Activated CD4-positive, alpha-beta T cell treated with anti-CD3 and anti-CD28 coated beads, Interleukin-2, Interleukin-4, amounts not matched to agents 100 ng/mL and 50 ng/mL, durations not matched to agents 16 hours and 8 hours (primary cell): ENCODE measurements around the gene GMDS.
"Not testable (repeated sequence)": the region's sequence is repeated elsewhere in the genome, so short reads cannot be mapped to it uniquely, and the experiment has no call there.

Experiments used
- DNase-seq: peaks from one replicate; pipeline ENCODE4 v3.0.0-alpha.2; 2020; ENCODE audit warnings: low spot score

GMDS gene

DNA sequence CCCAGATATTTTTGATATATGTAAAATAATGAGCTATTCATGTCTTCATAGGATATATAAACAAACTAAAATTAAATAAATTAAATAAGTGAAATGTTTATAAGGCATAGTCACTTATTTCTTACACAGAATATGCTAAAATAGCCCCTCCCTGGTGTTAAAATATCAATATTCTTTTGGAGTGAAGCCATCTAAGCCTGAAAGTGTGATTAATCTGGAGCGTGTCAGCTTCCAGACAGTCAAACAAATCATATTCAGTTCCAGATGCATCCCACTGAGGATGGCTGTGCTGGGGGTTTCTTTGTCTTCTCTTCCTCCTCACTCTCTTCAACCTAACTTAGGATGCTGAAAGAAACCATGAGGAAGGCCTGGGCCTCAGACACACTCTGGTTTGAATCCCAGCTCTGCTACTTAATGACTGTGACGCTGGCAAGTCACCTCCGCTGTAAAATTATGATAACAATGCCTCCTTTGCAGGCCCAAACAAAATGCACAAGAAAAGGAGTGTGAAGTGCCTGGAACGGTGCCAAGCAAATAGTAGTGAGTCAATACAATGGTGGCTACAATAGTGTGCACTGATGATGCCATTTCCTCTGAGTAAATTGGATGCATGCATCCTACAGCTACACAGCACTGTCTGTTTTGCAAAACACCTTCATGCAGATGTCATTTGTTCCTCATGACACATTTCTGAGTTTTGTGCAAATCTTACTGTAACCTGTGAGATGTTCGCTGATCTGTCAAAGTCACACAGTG lies 474.3 kb downstream of the GMDS start:
- peak; percentile 58 for DNase-seq

DNA sequence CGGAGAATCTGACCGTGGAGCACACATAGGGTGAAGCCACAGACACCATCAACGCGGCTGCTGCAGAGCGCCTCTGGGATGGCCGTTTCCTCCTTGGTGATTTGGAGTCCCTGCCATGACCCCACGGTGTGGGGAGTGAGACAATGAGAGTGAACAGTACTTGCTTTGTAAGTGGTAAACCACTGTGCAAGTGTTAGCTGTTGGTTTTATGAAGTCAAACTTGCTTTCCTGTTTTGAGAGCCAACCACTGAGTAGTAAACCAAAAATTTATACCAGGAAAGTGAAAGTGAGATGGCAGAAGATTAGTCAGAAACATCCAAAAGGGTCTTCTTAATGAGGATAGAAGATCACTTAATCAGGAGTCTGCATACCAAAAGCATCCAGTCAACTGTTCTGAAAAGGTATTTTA lies 475.0 kb downstream of the GMDS start:
- DNase-seq: peak; percentile 67

DNA sequence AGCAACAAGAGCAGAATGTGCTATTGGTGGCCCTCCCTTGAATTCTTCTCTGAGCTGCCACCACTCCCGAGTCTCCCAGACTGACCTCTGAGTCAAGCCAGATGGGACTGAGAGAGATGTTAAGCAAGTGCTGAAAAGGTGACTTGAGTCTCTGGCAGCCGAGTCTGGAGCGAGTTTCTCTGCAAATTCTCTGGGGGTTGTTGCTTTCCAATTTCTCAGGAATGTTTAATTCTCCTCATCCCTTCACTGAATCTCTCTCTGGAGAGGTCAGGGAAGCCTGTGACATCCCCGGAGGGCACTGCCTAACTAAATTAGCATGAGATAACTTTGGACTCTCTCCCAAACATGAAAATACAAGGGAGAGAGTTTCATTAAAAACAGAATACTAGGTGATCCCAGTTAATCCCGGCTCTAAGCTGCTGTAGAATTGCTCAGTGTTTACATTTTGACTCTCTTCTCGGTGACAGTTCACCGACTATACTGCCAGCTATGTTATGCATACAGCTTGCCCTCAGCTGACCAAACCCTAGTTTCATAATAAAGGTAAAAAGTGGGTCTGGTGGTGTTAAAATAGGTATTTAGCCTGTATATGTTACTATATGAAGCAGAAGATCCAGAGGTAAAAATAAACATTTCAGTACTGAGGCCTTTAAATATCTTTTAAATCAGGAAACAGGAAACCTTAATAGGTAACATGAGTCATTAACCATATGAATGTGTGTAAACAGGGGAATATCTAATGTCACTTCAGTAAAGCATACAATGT lies 477.7 kb downstream of the GMDS start:
- no peak for DNase-seq

DNA sequence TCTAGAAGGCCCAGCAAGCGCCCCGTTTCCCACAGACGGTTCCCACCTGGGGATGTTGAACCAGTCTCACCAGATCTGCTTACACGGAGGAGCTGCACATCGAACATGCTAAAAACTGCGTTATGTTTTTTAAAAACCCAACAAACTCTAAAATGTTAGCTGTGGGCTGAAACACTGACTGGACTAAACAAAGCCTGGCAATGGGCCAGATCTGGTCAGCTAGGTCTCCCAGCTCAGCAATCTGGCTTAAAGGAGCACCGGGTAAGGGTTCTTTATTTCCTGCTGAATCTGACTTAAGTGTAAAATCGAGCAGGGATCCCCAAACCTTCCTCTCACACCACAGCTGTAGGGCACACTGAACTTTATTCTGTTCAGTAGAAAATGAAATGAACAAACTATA lies 478.8 kb downstream of the GMDS start:
- DNase-seq: no peak

DNA sequence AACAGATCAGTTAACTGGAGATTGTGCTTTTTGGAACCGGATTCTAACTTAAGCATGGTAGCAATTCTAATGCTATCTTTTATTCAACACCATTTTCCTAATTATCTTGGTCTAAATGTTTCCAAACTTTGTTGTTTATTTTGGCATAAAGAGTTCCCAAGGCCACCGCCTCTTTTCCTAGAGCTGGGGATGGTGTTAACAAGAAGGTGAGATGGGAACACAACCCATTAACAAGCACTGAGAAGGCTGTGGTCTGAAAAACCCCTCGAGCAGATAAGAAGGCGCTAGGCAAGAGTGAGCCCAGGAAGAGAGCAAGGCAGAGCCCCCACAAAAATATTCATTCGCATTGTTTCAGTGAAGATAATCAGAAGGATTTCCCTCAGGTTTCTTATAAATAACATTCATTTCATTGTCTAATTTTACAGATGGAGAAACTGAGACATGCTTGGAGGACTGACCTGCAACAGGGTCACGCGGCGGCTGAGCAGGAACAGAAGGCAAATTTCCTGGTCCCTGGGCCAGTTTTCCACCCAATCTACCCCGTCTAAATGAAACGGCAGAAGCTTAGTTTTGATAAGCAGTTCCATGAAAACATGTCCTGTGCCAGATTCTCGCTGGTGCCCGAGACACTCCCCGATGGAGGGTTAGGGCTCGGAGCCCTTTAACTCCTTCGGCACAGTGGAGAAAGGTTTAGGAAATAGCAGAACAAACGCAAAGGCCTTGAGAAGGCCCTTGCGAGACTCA lies 480.1 kb downstream of the GMDS start:
- DNase-seq: no peak

DNA sequence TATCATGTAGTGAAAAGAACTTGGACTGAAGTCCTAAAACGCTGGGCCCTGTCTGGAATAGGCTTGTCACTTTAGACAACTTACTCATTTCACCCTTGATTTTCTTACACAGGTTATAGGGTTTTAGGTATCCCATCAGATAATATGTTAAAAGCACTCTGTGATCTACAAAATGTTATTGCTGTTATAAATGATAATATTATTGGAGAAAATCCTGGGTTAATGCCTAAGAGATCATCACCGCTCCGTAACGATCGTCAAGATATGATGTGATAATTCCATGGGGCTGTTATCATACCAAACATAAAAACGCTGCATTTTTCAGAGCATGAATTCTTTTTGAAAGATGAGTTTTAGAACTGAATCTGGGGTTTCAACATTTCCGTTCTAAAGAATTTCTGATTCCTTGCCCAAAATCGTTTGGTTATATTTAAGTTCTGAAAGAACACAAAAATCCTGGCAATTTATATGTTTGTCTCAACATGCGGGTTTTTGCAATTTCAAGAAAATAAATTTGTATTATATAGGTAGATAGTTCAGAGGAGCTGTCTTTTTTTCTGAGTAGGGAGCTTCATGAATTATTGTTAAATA lies 480.9 kb downstream of the GMDS start:
- DNase-seq: no peak

DNA sequence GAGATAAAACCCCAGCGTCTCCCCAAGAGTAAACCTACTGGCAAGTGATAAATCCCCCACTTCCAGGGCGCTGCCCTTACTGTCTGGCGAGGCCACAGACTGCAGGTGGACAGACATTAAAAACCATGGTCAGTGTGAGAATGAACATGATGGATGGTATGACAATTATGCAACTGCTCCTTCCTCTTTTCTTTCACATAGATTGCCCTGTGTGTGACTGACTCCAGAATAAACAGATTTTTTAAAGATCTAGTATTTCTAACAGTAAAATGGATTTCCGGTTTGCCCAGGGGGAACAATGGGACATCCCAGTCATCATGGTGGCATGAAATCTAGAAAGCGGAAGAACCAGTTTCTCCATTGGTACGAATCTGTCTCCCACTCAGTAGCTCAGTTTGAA lies 482.0 kb downstream of the GMDS start:
- no peak for DNase-seq

DNA sequence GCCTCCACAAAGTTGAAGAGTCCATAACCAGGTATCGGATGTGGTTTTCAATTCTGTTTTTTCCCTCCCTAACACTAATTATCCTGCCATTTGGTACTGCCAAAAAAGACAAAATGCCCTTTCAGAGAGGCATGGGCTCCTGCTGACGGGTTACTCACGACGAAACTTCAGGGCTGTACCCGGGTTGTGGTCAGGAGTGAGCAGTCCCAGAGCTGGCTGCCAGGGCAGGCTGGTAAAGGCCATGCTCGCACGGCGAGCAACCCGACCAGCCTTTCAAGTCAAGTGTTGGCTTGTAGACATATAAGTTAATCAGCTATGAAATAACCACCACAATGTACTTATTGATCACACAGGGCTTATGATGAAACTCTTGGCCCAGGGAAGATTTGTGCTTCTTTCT lies 483.2 kb downstream of the GMDS start:
- no peak for DNase-seq

DNA sequence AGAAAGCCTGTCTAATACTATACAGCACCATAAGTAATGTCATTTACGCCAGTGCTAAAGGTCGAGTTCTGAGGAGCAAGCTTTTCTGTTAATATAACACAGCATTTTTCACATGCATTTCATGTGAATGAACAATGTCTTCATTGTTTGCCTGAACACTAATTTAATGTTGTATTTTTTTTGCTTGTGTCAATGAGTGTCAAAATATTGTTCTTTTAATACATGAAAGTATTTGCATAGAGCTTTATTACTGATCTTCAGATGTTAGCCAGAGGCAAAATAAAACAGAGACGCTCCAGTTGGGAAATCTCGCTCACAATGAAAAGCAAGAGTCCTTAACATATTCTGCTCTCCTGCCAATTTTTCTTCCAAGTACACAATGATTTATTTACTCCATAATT lies 483.9 kb downstream of the GMDS start:
- no peak for DNase-seq

DNA sequence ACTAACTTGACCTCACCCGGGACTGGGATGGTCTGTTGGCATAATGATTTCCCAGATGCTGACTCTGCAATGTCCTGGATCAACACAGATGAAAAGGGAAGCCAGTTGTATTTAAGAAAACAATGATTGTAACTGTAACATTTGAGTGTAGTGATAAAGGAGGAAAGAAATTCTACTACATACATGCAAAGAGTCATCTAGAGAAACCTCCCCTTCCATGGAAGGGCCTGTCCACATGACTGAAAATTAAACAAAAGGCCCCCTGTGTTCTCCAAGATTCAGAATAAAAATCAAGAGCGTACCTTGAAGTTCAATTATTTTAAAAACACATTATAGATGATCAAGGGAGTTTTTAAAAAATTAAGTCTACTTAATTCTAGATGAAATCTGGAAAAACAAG lies 484.5 kb downstream of the GMDS start:
- DNase-seq: no peak

DNA sequence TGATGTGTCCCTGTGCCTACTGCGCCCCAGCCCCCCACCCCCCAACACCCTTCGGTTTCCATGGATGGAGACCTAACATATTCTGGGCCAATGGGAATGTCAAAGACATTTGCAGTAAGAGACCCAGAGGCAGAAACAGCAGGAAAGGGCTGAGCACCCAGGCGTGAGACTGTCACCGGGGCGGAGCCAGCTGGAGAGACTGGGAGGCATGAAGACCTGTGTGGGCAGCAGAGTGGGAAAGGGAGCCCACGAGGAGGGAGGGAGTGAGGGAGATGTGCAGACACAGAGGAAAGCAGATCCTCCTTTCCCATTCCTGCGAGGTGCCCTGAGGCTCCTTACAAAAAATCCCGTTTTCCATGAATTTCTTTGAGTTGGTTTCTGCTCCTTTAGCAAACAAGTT lies 485.5 kb downstream of the GMDS start:
- DNase-seq: no peak

DNA sequence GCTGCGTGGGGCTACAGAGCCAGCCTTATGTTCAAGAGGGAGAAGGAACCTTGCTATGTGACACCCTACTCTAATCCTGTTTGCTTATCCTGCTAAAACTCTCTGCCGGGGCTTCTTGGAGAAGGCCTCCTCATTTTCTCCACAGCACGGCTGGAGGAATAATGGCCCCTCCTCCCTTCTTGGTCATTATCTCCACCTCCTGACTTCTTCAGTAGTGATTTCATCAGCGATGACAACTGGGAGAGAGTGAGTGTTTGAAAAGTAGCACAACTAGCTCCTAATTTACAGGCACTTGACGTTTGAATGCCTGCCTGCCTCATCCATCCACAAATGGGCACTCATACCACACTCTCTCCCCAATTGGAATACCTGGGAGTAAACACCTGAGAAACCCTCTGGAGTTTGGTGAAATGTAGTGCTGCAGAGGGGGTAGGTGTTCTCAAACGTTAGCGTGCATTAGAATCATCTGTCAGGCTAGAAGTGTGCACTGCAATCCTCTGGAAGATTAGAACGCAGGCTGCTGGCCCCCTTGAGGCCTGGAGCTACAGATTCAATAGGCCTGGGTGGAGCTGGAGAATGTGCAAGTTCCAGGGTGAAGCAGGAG lies 487.2 kb downstream of the GMDS start:
- no peak for DNase-seq

DNA sequence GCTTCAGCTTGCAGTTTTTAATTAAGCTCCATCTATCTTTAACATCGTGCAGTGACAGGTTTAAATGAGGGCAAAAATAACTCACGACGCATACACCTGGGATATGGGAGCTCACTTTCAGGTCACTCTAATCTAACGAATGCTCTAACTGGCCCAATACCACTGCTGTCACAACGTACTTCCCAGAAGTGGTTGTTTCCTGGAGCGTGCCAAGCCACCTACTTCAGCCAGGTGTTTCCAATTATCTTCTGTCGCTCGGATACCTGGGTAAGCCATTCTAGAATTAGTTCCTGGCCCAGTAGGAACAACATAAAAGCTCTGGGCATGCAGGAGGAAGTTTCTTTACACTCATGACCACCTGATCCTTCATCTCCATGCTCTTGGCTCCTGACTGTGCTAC lies 488.3 kb downstream of the GMDS start:
- DNase-seq: no peak

DNA sequence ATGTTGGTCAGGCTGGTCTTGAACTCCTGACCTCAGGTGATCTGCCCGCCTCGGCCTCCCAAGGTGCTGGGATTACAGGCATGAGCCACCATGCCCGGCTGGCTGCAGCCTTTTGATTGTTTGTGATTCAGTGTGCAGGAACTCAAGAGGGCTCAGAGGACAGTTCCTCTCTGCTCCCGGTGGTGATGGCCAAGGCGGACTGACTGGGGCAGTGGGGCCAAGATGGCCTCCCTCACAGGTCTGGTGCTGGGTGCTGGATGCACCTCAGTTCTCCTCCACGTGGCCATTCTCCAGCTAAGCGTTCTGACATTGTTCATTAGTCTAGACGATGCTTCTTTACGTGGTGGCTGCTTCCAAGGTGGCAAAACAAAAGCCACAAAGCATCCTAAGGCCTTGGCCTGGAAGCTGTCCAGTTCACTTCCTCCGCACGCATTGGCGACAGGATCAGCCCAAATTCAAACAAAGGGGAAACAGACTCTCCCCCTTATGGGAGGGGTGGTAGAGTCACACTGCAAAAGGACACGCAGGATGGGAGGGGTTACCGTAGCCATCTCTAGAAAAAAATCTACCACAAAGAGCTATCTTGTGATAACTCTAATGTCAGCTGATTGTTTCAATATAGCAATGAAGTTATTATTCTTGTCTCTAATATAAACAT lies 488.8 kb downstream of the GMDS start:
- DNase-seq: no peak

DNA sequence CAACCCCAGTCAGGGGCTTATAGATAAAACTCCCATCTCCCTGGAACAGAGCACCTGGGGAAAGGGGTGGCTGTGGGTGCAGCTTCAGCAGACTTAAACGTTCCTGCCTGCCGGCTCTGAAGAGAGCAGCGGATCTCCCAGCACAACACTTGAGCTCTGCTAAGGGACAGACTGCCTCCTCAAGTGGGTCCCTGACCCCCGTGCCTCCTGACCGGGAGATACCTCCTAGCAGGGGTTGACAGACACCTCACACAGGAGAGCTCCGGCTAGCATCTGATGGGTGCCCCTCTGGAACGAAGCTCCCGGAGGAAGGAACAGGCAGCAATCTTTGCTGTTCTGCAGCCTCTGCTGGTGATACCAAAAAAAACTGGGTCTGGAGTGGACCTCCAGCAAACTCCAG lies 494.3 kb downstream of the GMDS start:
- not testable (repeated sequence) for DNase-seq

DNA sequence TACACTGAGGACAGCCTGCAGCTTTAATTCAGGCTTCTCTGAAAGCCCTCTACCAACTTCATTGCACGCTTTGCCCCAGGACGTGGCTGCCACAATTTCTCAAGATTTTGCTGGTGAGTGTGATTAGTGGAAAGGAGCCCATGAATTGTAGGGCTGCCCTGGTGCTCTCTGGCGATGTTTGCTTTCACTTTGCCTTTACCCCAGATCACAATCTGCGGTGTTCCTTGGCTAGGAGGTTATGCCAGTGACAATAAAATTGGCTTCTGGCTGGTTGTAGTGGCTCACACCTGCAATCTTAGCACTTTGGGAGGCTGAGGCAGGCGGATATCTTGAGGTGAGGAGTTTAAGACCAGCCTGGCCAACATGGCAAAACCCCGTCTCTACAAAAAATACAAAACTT lies 496.4 kb downstream of the GMDS start:
- no peak for DNase-seq

DNA sequence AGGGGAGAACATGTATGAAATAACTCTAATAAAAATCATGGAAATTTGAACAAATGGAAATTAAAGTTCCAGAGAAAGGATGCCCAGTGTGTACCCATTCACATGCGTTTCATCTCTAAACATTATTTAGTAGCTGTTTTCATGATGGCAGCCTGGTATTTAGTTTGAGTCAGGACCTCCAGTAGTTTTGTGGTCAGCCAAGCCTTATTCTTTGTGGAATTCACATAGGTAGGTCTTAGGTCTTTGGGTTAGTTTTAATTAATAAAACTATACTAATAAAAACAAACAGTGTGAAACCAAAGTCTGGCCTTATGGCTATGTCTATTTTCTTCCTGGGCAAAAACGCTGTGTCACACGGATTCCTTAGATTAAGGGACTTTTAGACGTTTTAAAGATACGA lies 497.9 kb downstream of the GMDS start:
- DNase-seq: no peak

DNA sequence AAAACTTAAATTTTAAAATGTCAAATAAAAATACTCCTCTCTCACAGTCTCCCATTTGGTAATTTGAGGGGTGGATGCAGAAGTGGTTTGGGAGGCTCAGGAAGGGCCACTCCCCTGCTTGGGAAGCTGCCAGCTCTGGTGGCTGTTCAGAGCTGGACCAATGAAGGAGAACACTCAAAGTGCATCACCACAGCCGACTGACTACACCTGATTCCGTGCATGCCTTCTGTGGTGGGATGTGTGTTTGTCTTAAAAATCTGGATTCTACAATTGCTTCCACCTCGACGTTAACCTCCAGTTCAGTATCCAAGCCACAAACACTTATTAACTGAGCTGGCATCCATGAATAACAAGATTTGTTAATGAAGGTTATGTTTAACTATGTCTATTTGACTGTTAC lies 498.4 kb downstream of the GMDS start:
- DNase-seq: no peak

DNA sequence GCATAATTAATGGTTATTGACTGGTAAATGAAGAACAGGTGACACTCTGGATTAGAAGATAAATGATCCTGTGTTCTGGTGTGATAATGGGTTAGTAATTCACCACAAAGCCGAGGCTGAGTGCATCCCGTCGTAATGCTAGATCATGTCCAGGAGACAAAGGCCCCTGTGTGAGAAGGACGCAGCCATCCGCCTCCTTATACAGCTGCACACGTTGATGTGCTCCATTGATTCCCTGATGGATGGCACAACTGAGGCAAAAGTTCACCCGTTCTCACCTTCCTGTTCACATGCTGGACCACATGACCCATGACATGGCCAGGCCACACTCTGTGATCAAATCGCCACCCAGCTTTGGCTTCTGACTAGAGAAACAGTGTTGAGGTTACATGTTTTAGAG lies 499.6 kb downstream of the GMDS start:
- no peak for DNase-seq

DNA sequence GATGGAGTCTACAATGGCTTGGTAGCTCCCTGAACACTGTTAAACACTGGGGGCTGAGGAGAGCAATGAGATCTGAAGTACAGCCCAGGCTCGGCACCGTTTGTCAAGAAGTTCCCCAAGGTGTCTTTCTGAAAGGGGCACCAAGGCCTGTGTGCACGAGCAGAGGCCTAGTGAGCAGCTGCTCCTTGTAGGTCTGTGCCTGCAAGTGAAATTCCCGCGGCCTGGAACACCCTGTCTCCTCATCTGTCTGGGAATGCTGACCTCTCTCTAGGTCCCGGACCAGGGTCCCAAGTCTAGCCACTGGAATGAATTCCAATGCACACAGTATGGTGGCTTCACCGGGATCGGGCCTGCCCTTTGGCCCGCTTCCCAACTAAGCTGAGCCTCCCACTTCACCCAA lies 500.9 kb downstream of the GMDS start:
- DNase-seq: no peak

DNA sequence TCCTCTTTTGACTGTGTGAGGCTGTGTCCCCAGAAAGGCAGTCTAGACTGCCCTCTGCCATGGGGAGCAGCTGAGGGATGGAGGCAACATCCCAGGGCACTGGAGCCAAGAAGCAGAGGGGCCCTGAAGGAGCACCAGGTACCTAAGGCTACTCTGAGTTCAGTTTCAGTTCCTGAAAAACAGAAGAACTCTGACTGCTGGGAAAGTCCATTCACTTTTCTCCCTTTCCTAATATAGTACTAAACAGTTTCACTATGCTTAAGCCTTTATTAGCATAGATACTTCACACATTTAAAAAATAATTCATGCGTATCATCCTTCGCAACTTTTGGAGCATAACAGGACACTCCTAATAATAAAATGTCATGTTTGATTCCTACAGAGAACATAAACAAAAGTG lies 505.7 kb downstream of the GMDS start:
- DNase-seq: no peak

DNA sequence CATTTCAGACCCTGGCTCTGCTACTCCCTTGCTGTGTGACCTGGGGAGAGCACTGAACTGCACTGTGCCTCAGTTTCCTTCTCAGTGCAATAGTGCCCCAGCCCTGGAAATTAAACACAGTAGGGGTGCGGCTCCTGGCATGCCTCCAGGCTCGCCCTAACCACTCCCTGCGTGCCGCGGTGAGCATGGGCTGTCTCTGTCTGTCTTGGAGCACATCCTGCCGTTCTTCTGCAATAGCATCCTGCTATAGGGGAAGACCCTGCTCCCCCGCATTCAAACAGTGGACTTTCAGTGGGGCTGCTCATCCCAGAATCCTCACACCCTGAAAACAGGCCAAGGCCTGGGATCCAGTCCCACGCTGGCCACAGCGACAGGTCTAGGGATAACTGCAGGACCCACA lies 506.2 kb downstream of the GMDS start:
- no peak for DNase-seq
